Progenitor cell of endocrine pancreas (in vitro differentiated cells): ENCODE results near the gene IGSF22. TPM values are rescaled to one million over a fixed set of nuclear protein-coding genes. Genes with fewer than 3 reads are reported as not detected.
"Not testable (repeated sequence)": the region's sequence is repeated elsewhere in the genome, so short reads cannot be mapped to it uniquely, and the experiment has no call there.

ENCODE experiments used
- DNase-seq: peaks from one replicate; pipeline ENCODE4 v3.0.0; 2021; ENCODE audit warnings: low spot score; ENCODE audit not compliant: unreplicated experiment
- H3K27ac Mint-ChIP-seq: 2 replicates; pipeline ENCODE4 v1.8.0; 2021; ENCODE audit warnings: mild to moderate bottlenecking, moderate library complexity, mixed read lengths
- H3K27me3 Mint-ChIP-seq: 2 replicates; pipeline ENCODE4 v1.8.0; 2021; ENCODE audit warnings: mixed read lengths
- H3K36me3 Mint-ChIP-seq: 2 replicates; pipeline ENCODE4 v1.8.0; 2022; ENCODE audit warnings: mixed read lengths; ENCODE audit not compliant: insufficient read depth
- H3K4me1 Mint-ChIP-seq: 2 replicates; pipeline ENCODE4 v1.8.0; 2021; ENCODE audit warnings: low read depth, mixed read lengths
- H3K4me3 Mint-ChIP-seq: 2 replicates; pipeline ENCODE4 v1.8.0; 2021; ENCODE audit warnings: low read depth, mild to moderate bottlenecking, moderate library complexity, mixed read lengths
- H3K9me3 Mint-ChIP-seq: 2 replicates; pipeline ENCODE4 v1.8.0; 2021; ENCODE audit warnings: low read depth, mixed read lengths
- total RNA-seq: library from RNA; stranded (reverse); gene quantifications from 2 replicates; pipeline ENCODE4 v1.2.1, GENCODE V29; 2021
- TF ChIP-seq, protein P1 (sequence below): fragments of 200-600 bp; sonication (generic); IDR thresholded peaks from one replicate; pipeline ENCODE4 v1.5.0; 2021; ENCODE audit warnings: antibody characterized with exemption, mild to moderate bottlenecking; ENCODE audit not compliant: unreplicated experiment

Gene IGSF22
- total RNA-seq, 1 donor from 2014 or later: 1.3 TPM

DNA sequence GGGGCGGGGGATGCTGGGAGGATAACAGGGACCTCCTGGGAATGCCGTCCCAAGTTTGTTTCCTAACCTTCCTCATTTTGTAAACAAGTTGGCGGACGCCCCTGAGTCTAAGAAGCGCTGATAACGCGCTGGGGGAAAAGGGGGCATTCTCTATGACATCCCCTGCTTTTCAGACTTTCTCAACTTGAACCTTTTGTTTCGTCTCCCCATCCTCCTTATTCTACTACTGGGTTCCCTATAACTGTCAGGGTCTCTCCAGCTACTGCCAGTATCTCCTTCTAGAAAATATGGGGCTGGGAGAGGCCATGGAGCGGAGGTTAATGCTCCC, 26.8 kb downstream of the IGSF22 start:
- Mint-ChIP-seq H3K27me3 (peaks cover 18% of the 10 kb centered on the region), H3K9me3 (no peaks in the 10 kb centered on the region), H3K4me1 (peaks cover 9% of the 10 kb centered on the region), H3K27ac (peak overlapping the region; percentile 94), H3K4me3 (peak overlapping the region; percentile 78), H3K36me3 (peaks cover 2% of the 10 kb centered on the region)
- TF ChIP-seq, protein P1, sequence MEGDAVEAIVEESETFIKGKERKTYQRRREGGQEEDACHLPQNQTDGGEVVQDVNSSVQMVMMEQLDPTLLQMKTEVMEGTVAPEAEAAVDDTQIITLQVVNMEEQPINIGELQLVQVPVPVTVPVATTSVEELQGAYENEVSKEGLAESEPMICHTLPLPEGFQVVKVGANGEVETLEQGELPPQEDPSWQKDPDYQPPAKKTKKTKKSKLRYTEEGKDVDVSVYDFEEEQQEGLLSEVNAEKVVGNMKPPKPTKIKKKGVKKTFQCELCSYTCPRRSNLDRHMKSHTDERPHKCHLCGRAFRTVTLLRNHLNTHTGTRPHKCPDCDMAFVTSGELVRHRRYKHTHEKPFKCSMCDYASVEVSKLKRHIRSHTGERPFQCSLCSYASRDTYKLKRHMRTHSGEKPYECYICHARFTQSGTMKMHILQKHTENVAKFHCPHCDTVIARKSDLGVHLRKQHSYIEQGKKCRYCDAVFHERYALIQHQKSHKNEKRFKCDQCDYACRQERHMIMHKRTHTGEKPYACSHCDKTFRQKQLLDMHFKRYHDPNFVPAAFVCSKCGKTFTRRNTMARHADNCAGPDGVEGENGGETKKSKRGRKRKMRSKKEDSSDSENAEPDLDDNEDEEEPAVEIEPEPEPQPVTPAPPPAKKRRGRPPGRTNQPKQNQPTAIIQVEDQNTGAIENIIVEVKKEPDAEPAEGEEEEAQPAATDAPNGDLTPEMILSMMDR: no peak
- no peak for DNase-seq

DNA sequence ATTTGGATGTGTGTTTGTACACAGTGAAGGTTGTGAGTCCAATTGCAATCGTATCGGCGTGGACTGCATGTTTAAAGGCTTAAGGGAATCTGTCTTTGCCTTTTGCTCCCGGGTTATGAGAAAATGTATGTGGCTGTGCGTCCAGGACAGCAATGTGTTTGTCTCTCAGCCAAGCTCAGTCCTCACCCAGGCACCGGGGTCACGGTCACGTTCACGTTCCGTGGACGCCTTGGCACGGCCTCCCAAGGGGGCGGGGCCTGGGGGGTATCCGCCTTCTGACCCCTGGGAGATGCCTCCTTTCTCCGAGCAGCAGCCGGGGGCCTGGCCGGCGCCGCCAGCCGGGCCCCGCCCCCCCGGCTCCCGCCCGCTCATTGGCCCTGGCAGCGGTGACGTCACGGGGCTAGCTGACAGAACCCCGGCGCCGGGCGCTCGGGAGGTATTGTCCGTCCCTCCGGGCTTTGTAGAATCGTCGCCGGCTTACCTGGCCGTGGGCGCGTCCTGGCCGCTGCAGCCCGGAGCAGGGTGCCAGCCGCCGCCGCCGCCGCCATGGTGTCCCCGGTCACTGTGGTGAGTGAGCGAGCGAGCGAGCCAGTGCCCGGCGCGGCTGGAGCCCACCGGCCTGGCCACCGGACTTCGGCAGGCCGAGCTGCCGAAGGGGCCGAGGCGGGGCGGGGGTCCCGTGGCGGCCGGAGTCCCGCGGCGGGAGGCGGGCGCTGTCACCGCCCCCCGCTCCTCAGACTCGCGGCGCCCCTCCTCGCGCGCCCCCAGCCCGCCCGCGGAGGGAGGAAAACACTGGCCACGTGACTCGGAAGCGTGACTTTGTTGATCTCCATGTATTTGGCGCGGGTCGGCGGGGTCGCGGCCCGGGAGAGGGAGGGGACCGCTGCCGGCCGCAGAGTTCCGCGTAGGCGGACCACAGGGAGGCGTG, 27.4 kb downstream of the IGSF22 start, which contains the start of gene TMEM86A:
TMEM86A (plus strand) TSS at position 439 of the 928 bp plus-strand sequence; CDS start at position 547, 108 bp downstream.
- TF ChIP-seq, protein P1: no peak
- Mint-ChIP-seq H3K9me3 (no peaks in the 10 kb centered on the region), H3K4me3 (peak within 1 kb of the TSS; percentile 78), H3K4me1 (peaks cover 9% of the 10 kb centered on the region), H3K36me3 (peaks cover 2% of the 10 kb centered on the region), H3K27ac (peak within 1 kb of the TSS; percentile 94), H3K27me3 (peaks cover 18% of the 10 kb centered on the region)
- peak; percentile 93 for DNase-seq

DNA sequence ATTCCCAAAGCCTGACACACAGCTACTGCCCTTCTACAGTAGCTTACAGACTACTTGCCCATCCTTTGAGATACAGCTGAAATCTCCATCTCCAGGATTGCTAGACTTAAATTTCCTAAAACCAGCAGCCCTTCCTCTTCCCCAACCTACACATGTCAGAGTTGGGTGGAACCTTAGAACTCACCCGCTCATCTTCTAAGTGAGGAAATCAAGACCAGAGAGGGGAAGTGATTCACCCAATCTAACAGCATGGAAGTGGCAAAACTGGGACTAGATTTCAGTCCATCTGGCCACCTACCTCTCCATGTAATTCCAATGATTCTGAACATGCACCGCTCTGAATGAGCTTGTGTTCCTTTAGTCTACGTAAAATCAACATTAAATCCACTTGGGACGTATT, 28.4 kb downstream of the IGSF22 start:
- Mint-ChIP-seq H3K27me3 (peaks cover 18% of the 10 kb centered on the region), H3K9me3 (no peaks in the 10 kb centered on the region), H3K4me1 (peaks cover 9% of the 10 kb centered on the region), H3K4me3 (no peak overlapping the region), H3K27ac (no peak overlapping the region), H3K36me3 (no peaks in the 10 kb centered on the region)
- DNase-seq: no peak
- TF ChIP-seq, protein P1: no peak

DNA sequence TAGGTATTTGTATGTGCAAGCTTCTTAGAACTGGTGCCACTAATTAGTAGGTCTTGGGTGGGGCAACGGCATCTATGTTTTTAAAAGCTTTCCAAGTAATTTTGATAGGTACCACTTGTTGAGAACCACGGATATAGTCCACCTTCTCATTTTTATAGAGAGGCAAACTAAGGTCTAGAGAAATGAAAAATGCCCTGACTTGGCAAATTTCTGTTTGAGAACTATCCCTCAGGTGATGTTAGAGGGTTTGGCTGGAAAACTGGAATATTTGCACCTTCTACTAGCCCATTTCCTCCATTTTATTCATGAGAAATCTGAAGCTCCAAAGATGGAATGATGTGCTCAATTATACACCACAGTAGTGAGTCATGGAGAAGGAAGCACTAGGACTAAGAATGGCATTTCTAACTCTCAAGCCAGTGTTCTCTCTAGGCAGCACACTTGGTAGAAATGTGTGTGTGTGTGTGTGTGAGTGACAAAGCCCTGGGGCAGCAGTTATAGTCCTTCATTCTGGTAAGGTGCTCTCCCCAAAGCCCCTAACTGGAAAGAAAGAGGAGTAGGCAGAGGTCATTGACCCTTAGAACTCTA, 29.3 kb downstream of the IGSF22 start:
- Mint-ChIP-seq H3K27ac (no peak overlapping the region), H3K36me3 (no peaks in the 10 kb centered on the region), H3K4me1 (peaks cover 10% of the 10 kb centered on the region), H3K9me3 (no peaks in the 10 kb centered on the region), H3K27me3 (peaks cover 18% of the 10 kb centered on the region), H3K4me3 (no peak overlapping the region)
- no peak for DNase-seq
- TF ChIP-seq, protein P1: no peak

DNA sequence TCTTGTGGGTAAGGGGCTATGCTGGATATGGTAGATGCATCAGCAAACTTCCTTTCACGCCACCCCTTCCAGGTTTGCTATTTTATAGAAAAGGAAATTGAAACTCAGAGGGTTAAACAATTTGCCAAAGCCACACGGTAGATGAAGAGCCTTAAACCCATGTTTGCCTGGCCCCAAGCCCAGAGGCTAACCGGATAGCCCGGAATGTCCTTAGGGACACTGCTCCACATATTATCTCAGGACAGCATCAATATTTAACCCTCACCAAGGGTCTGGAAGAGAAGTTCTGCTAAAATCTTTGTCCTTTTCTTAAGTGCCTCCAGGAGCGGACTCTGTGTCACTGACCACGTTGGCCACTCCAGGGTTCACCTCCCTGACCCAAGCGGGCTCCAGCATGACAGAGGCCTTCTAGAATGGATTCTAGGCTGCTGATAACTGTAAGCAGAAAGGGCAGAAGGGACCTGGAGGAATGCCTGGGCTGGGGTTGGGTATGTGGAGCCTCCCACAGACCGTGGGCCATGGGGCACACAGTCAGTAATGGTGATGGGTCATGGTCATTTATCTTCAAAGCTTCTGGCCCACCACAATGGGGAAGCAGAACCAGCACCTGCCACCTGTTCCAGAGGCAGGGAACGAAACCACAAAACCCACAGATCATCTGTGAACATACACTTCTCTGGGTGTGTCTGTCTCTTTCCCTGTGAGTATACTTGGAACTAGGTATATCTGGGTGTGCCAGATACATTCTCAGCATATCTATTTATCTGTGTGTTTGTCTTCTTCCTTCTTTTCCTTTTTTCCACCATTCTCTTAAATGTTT, 32.8 kb downstream of the IGSF22 start:
- DNase-seq: no peak
- Mint-ChIP-seq H3K4me3 (no peak overlapping the region), H3K4me1 (peaks cover 3% of the 10 kb centered on the region), H3K9me3 (no peaks in the 10 kb centered on the region), H3K27ac (no peak overlapping the region), H3K27me3 (peaks cover 17% of the 10 kb centered on the region), H3K36me3 (no peaks in the 10 kb centered on the region)
- TF ChIP-seq, protein P1: no peak

DNA sequence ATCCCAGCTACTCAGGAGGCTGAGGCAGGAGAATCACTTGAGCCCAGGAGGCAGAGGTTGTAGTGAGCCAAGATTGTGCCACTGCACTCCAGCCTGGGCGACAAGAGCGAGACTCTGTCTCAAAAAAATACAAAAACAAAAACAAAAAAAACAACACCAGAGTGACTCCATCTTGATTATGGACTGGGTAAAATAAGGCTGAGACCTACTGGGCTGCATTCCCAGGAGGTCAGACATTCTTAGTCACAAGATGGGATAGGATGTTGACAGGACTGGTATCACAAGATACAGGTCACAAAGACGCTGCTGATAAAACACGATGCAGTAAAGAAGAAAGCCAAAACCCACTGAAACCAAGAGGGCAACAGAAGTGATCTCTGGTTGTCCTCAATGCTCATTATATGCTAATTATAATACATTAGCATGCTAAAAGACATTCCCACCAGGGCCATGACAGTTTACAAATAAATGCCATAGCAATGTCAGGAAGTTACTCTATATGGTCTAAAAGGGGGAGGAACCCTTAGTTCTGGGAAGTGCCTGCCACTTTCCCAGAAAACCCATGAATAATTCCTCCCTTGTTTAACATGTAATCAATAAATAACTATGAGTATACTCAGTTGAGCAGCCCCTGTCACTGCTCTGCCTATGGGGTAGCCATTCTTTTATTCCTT, 34.4 kb downstream of the IGSF22 start:
- not testable (repeated sequence) for H3K27ac Mint-ChIP-seq, H3K27me3 Mint-ChIP-seq, H3K4me3 Mint-ChIP-seq, H3K9me3 Mint-ChIP-seq, H3K4me1 Mint-ChIP-seq, DNase-seq, H3K36me3 Mint-ChIP-seq
